ENCODE measurements around the gene RAD51B.

Gene RAD51B

GRCh38 chr14:68516342-68516741 is 696.8 kb downstream of the RAD51B start:
- no peak for DNase-seq (ENCODE audit: low read depth in 2 of 2, low spot score in 1 of 2)

- DNase-seq (ENCODE audit: low read depth in 2 of 2, low spot score in 1 of 2), result no peak
These were observed 698.6 kb downstream of the RAD51B start for GRCh38 chr14:68518166-68518565.

GRCh38 chr14:68518761-68519670 is 699.4 kb downstream of the RAD51B start:
- DNase-seq (ENCODE audit: low read depth in 2 of 2, low spot score in 1 of 2), result no peak

- DNase-seq (ENCODE audit: low read depth in 2 of 2, low spot score in 1 of 2), result no peak
These were observed 700.1 kb downstream of the RAD51B start for GRCh38 chr14:68519671-68520187.

- no peak for DNase-seq (ENCODE audit: low read depth in 2 of 2, low spot score in 1 of 2)
These were observed 701.3 kb downstream of the RAD51B start for GRCh38 chr14:68520637-68521556.

- DNase-seq (ENCODE audit: low read depth in 2 of 2, low spot score in 1 of 2), result no peak
These were observed 702.0 kb downstream of the RAD51B start for GRCh38 chr14:68521557-68521901.

- DNase-seq (ENCODE audit: low read depth in 2 of 2, low spot score in 1 of 2), result no peak
These were observed 702.5 kb downstream of the RAD51B start for GRCh38 chr14:68521961-68522509.

- DNase-seq (ENCODE audit: low read depth in 2 of 2, low spot score in 1 of 2), result no peak
These were observed 703.1 kb downstream of the RAD51B start for GRCh38 chr14:68522510-68523325.

DNA sequence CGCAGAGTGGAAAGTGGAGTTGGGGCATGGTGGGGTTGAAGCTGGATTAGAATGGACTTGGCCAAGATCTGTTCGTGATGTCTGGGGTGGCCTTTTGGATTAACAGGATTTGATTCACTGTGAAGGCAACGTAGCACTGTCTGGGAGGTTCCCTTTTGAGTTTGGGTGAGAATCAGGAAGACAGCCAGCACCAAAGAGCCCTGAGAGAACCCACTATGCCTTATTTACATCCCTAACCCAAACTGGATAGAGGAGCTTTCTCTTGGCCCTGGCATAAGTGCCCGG is 703.7 kb downstream of the RAD51B start:
- DNase-seq (ENCODE audit: low read depth in 2 of 2, low spot score in 1 of 2), result no peak

- no peak for DNase-seq (ENCODE audit: low read depth in 2 of 2, low spot score in 1 of 2)
These were observed 704.6 kb downstream of the RAD51B start for GRCh38 chr14:68523989-68524725.

GRCh38 chr14:68525516-68525915 is 705.9 kb downstream of the RAD51B start:
- no peak for DNase-seq (ENCODE audit: low read depth in 2 of 2, low spot score in 1 of 2)

GRCh38 chr14:68526512-68527091 is 707.0 kb downstream of the RAD51B start:
- DNase-seq (ENCODE audit: low read depth in 2 of 2, low spot score in 1 of 2), result no peak

- DNase-seq (ENCODE audit: low read depth in 2 of 2, low spot score in 1 of 2), result no peak
These were observed 707.8 kb downstream of the RAD51B start for GRCh38 chr14:68527329-68527851.

GRCh38 chr14:68528040-68528687 is 708.6 kb downstream of the RAD51B start:
- DNase-seq (ENCODE audit: low read depth in 2 of 2, low spot score in 1 of 2), result no peak

GRCh38 chr14:68530443-68530842 is 710.9 kb downstream of the RAD51B start:
- no peak for DNase-seq (ENCODE audit: low read depth in 2 of 2, low spot score in 1 of 2)

DNA sequence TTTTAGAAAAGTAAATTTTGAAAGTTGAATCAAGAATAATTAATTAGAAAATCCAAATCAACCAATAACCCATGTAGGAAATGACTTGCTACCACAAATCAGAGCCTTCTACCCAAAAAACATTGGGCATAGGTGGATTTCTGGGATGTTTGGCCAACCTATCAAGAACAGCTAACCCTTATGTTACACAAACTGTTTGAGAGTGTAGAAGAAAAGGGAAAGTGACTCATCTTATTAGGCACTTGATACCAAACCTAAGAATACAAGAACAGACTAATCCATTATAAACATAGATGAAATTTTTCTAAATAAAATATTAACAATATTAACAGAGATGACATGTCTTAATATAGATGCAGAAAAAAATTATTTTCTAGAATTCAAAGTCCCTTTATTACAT is 712.9 kb downstream of the RAD51B start:
- no peak for DNase-seq (ENCODE audit: low read depth in 2 of 2, low spot score in 1 of 2)

DNA sequence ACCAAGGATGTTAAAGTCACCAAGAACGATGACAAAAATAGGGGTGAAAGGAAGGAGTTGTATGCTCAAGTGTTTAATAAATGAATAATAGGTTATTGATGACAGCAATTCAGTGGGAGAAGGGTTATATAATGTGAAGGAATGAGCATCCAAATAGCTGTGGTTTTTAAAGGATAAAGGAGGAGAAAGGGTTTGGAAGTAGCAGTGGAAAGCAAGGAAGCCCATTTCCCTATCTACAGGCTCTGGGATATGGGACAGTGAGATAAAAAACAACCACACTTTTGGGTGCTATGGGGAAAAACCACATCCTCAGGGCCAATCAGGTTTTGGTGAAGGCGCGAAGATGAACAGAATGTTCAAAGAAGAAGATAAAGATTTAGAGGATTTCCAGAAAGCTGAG is 714.7 kb downstream of the RAD51B start:
- DNase-seq (ENCODE audit: low read depth in 2 of 2, low spot score in 1 of 2), result no peak

DNA sequence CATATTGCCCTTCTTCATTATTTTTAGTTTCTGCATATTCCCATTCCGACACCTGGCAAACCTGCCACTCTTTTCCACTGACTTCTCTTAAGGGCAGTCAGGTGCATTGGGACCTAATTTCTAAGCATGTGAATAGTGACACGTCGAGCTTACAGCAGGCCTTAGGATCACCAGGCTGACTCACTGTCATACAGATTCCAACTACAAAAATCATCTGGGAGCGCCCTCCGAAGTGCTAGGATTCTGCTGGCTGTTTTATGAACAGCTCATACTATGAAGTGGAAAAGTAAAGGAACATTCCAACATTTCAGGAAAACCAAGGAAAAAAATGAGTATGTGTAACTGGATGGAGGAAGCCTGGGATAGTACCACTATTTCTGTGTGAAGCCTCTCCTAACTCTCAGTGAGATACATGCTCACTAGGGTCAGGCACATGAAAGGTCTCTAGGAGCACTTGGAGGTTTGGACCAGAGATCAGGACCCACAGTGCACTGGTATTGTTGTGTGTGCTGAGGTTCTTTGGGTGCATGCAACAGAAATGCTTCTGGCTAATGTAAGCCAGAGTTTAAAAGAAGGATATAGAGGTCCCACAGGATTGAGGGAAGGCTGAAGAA is 715.9 kb downstream of the RAD51B start:
- DNase-seq (ENCODE audit: low read depth in 2 of 2, low spot score in 1 of 2), result no peak

DNA sequence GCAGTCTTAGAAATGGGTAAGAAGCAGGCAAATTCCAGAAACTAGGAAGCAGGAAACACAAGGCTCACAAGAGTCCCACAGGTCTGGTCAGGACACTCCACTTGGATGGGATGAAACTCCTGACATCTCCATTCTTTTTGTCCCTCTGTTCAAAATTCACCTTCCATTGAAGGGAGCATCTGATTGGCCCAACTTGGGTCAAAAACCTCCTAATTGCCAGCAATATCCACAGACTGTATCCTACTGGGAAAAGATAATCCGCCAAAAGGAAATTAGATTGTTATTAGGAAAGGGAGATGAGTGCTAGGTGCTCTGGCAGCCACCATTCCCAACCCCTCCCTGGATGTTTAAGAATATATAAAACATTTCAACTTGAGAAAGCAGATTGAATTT is 716.4 kb downstream of the RAD51B start:
- no peak for DNase-seq (ENCODE audit: low read depth in 2 of 2, low spot score in 1 of 2)
